C4-2B (cell line): ENCODE measurements around the gene METTL22.

Experiments
- CTCF ChIP-seq: fragments of 450-650 bp; conservative IDR thresholded peaks from 2 replicates; pipeline ENCODE4 v1.5.1; 2017; ENCODE audit warnings: mild to moderate bottlenecking
- ZFX ChIP-seq: fragments of 450-650 bp; IDR thresholded peaks from 2 replicates; pipeline ENCODE4 v1.6.1; 2017

DNA sequence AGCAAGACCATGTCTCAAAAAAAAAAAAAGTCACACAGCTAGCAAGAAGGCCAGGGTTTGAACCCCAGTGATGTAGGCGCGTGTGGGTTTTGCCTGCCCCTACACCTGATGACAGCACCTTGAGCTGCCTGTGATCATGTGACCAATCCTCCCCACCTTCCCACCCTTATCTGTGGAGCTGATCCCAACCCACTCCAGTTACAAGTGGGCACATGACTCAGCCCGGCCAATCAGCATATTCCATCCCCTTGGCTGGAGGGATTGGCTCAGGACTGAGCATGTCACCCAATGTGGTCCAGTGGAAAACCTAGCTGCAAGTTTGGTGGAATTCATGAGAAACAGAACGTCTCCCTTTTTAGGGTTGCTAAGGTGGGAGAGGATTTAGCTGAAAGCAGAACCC is 37.8 kb upstream of the METTL22 start:
- TF ChIP-seq CTCF (no peak), ZFX (no peak)
